NCI-H446 treated with DMSO at 0.1 percent for 48 hours (cell line): ENCODE measurements around the gene WFDC1.
"Not testable (repeated sequence)": the region's sequence is repeated elsewhere in the genome, so short reads cannot be mapped to it uniquely, and the experiment has no call there.

Source experiments
- DNase-seq: peaks from one replicate; lab custom pipeline; 2025; lab: John Stamatoyannopoulos, UW

WFDC1 gene

GRCh38 chr16:84327926-84328505, 33.3 kb downstream of the WFDC1 start:
- no peak for DNase-seq

GRCh38 chr16:84329016-84329415, 34.3 kb downstream of the WFDC1 start:
- no peak for DNase-seq

GRCh38 chr16:84329843-84330684, 35.4 kb downstream of the WFDC1 start:
- DNase-seq, result no peak

GRCh38 chr16:84330685-84331050, 36.0 kb downstream of the WFDC1 start:
- DNase-seq, result no peak

- DNase-seq, result no peak
These were observed 37.5 kb downstream of the WFDC1 start for GRCh38 chr16:84331998-84332780.

- DNase-seq, result no peak
These were observed 38.5 kb downstream of the WFDC1 start for GRCh38 chr16:84332975-84333684.

GRCh38 chr16:84334058-84334457, 39.4 kb downstream of the WFDC1 start:
- no peak for DNase-seq

- no peak for DNase-seq
These were observed 39.8 kb downstream of the WFDC1 start for GRCh38 chr16:84334482-84334881.

- not testable (repeated sequence) for DNase-seq
These were observed 42.6 kb downstream of the WFDC1 start for GRCh38 chr16:84337236-84337635.

GRCh38 chr16:84339311-84339710, 44.6 kb downstream of the WFDC1 start:
- DNase-seq, result peak; percentile 0

- no peak for DNase-seq
These were observed 45.1 kb downstream of the WFDC1 start for GRCh38 chr16:84339766-84340165.

- no peak for DNase-seq
These were observed 45.8 kb downstream of the WFDC1 start for GRCh38 chr16:84340325-84341040.

GRCh38 chr16:84341528-84342295, 47.0 kb downstream of the WFDC1 start:
- no peak for DNase-seq

- DNase-seq, result not testable (repeated sequence)
These were observed 49.1 kb downstream of the WFDC1 start for GRCh38 chr16:84343800-84344199.

GRCh38 chr16:84344781-84345180, 50.1 kb downstream of the WFDC1 start:
- DNase-seq, result no peak

GRCh38 chr16:84347161-84347560, 52.5 kb downstream of the WFDC1 start:
- DNase-seq, result no peak

- no peak for DNase-seq
These were observed 53.8 kb downstream of the WFDC1 start for GRCh38 chr16:84348386-84348888.

- DNase-seq, result no peak
These were observed 55.4 kb downstream of the WFDC1 start for GRCh38 chr16:84349862-84350684.

GRCh38 chr16:84350685-84351400, 56.2 kb downstream of the WFDC1 start:
- DNase-seq, result no peak
